A204.1 (cell line): ENCODE results near the gene CYSRT1.

Source experiments
- FAIRE-seq: peaks from 2 replicates; lab custom pipeline; 2012; peaks lifted over from hg19 to GRCh38; lab: Jason Lieb, UNC

Gene CYSRT1

DNA sequence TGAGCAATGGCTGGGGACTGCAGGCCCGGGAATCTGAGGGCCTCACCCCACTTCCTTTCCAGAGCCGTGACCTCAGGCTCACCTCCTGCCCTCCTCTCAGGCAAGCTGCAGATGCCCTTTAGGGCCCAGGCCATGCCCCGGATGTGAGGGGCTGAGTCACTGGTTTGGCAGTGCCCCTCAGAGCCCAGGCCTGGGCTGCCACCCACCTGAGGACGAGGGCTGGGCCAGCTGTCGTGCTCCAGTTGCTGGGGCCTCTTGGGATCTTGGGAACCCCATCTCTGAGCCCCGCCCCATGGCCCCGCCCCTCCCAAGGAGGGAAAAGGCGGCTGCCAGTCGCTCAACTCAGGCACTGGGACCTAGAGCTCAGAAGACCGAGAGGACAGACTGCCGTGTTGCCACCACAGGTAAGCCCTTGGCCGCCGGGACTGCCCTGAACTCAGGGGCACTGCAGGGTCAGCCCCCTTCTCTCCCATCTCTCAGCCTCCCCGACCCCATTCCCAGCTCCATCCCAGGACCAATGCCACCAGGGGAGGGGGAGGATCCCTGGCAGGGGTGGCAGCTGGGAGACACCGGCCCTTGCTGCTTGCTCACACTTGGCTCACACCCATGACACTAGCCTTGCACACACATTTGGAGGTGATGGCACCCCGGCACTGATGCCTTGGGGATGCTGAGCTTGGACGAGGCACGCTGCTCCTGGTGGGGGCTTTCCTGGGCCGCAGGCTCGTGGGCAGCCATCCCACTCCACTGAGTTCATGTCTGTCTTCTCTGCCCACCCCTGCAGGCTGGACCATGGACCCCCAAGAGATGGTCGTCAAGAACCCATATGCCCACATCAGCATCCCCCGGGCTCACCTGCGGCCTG is at the start of gene CYSRT1:
TSS of gene CYSRT1 (plus strand) at position 345 of the 865 bp plus-strand sequence. CDS start at position 793, 448 bp downstream.
- FAIRE-seq: no peak

DNA sequence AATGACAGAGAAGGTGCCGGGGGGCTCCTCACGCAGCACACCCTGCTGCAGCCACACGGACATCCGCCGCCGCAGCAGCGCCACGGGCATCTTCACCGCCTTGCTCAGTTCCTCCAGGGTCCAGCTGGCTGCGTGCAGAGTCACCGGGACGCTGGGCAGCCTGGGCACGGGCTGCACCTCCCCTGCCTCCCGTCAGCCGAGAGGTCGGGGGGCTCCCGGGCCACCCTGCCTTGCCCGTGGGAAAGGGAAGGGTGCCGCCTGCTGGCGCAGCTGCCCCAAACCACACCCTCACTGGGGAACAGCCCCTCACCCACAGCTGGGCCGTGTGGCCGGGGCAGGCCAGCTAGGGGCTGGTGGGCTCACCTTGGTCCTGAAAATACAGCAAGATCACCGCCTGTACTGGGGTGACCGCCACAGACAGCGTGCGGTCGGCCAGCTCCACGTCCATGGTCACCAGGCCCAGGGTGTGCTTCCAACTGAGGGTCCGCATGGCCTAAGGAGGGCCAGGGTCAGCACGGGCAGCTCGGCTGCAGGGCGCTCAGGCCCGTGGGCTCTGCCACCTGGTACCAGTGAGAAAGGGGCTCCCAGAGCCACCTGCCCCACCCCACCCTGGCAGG is 49.5 kb upstream of the CYSRT1 start:
- no peak for FAIRE-seq

- FAIRE-seq: no peak
These were observed 48.4 kb upstream of the CYSRT1 start for GRCh38 chr9:137176302-137177182.

DNA sequence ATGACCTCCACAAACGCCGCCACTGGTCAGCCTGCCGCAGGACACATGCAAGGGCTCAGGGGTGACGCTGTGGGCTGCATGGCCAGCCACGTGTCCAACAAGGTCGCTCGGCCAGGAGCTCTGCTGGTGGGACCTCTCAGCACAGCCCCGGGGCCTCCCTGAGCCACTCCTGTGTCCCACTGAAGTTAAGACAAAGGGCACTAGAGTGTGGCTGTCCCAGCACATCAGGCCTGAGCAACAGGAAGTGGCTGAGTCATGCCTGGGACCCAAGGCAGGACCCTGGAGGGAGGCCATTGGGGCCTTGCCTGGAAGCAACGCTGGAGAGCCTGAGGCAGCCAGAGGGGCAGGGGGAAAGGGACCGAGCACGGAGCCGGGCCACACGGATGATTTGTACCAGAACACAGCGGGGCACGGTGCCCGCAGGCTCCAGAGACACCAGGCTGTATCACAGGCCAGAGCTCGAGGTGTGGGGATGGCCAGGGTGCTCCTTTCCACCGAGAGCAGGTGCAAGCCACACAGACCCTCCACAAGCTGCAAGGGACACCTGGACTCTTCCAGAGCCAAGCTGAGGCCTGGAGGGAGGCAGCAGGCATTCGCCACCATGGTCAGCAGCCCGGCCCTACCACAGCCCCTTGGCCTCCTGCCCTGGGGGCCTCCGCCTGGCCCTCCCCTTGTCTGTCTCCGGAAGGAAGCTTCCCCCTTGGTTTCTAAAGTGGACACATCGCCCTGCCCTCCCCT is 46.6 kb upstream of the CYSRT1 start:
- no peak for FAIRE-seq

GRCh38 chr9:137178939-137179630 is 45.9 kb upstream of the CYSRT1 start:
- no peak for FAIRE-seq

DNA sequence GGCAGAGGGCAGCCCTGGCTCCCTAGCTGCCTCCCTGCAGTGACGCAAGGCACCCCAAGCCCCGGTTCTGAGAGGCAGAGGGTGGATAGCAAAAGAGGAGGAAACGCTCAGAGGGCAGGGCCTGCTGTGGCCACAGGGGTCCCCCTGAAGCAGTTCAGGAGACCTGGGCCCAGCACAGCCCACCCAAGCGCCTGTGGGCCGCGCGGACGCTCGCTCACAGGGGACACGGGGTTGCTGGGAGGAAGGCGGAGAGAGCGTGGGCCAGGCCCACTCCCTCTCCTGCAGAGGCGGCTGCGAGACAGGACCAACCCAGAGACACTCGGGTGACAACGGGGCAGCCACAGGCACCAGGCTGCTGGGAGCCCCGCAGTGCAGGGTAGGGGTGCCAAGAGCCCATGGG is 45.2 kb upstream of the CYSRT1 start:
- FAIRE-seq: no peak

- FAIRE-seq: no peak
These were observed 44.5 kb upstream of the CYSRT1 start for GRCh38 chr9:137180491-137180890.

- no peak for FAIRE-seq
These were observed 43.3 kb upstream of the CYSRT1 start for GRCh38 chr9:137181680-137182079.

- no peak for FAIRE-seq
These were observed 42.1 kb upstream of the CYSRT1 start for GRCh38 chr9:137182836-137183235.

- FAIRE-seq: no peak
These were observed 40.9 kb upstream of the CYSRT1 start for GRCh38 chr9:137183980-137184595.

DNA sequence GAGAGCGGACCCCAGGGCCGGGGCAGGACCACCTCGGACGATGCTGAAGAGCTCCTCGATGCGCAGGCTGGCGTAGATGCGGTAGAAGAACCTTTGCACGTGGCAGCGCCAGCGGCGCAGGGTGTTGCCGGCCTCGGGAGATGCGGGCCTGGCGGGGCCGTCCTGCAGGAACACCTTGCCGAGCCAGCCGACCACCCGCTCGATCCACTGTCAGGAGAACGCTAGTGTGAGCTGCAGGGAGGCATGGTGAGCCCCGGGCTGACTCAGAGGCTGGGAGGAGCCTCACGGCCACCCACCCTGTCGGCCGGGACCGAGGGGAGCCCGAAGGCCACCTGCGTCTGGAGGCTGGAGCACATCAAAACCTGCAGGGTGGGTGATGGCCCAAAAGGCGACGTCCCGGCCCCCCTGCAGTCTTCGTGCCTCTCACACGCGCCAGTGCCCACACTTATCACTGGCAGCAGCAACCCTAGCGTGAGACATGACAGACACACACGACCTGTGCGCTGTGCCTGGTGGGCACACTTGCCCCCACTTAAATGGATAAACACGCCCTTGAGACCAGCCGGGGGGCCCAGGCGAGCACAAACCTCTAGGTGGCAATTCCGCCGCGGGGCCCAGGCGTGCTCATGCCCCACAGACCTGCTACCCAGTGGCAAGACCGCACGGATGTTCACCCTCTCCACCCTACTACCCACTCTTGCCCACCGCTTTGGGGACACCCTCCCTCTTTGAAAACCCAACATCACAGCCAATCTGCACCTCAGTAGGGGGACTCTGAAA is 39.9 kb upstream of the CYSRT1 start:
- no peak for FAIRE-seq

- no peak for FAIRE-seq
These were observed 39.1 kb upstream of the CYSRT1 start for GRCh38 chr9:137185921-137186320.

DNA sequence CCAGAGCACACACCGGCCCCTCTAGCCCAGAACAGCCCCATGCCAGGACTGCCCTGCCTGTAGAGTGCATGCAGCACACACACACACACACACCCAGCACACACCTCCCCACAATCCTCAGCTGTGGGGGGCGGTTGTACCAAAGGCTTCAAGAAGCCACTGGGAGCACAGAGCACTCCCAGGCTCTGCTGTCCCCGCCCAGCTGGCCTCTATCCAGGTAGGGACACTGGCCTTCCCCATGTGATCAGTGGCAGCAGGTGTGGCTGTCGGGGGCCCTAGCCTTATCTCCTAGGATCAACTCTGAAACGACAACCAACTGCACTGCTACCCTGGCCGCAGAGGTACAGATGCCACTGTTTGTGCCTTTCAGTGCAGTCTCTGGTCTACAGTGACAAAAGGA is 38.6 kb upstream of the CYSRT1 start:
- no peak for FAIRE-seq

GRCh38 chr9:137187386-137187785 is 37.6 kb upstream of the CYSRT1 start:
- no peak for FAIRE-seq

DNA sequence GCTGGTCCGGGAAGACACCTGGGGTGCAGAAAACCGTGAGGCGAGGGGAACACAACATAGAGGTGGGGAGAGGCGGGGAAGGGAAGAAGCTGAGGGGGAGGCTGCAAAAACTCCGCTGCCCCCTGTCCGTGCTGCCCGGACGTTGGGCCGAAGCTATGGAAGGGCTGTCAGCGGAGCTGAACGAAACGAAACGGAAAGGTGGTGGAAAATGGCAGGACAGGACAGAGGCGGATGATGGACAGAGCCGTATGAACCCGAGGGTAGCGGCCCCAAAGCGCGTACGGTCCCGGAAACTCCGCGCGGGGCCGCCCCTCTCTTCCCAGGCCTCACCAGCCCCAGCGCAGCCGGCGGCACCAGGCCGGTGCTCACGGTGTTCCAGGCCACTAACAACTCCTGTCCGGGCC is 36.9 kb upstream of the CYSRT1 start:
- no peak for FAIRE-seq

- FAIRE-seq: no peak
These were observed 36.3 kb upstream of the CYSRT1 start, which contains the start of the genes ANAPC2 and SSNA1 for GRCh38 chr9:137188490-137189296. Gene ANAPC2 (minus strand): TSS chr9:137188560. CDS start chr9:137188532, 28 bp downstream. Gene SSNA1 (plus strand): TSS chr9:137188676. CDS start chr9:137188727, 51 bp downstream.

DNA sequence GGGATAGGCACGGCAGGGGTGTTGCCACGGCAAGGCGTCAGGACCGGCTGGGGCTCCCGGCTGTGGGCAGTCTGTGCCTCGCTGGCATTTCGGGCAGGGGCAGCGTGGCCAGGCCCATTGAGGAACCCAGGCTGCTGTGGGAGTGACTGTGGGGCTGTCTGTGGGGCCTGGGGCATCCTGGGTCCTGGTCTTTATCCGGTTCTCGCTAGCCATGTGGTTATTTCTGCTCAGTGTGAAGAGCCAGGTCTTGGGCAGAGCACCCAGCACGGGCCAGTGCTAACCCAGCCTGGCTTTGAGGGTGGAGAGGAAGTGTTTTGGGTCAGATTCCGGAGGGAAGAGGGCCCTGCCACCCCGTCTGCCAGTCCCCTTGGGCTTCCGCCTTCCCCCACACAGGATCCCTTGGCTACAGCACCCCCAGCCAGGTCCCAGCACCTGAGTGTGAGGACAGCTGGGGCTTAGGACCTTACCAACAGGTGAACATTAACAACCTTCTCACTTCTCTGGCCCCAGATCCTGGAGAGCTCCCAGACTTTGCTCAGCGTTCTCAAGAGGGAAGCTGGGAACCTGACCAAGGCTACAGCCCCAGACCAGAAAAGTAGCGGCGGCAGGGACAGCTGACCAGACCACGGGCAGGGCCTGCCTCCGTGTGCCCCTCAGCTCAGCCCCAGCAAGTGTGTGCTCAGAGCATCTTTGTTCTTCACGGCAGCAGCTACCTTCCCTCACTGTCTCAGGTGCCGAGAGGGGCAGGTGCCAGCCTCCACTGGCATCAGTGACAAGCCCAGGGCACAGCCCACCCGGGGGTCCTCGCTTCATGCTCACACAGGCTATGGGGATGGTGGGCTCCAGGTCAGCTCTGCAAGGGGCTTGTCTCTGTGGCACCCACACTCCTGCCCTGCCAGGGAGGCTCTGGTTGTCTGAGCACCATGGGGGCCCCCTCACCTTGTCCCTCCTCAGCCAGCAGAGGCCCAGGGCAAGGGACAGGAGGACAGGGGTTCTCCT is 35.4 kb upstream of the CYSRT1 start:
- no peak for FAIRE-seq
